Measurements from ENCODE around the gene KIF21A. TPM values are rescaled to one million over a fixed set of nuclear protein-coding genes. Genes with fewer than 3 reads are reported as not detected.

The KIF21A gene
- polyA plus RNA-seq, 1 donor from 2014 or later, result 130 TPM

DNA sequence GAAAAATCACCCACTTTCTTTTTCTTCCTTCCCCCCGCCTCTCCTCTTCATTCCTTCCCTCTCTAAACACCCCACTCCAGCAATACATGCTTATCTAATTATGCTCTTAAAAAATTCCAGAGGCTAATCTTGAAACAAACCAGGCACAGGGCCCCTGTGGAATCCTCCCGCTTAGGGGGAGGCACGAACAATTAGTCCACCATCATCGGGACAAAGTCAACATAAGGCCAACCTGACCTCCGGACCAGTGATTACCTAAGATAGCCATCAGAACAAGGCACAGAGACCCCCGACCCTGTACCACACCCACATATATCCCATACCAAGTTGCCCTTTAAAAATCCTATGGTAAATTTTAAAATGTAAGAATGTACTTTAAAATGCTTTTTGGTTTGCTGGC, 47.1 kb downstream of the KIF21A start:
- TF ChIP-seq TAF1 (IDR thresholded peaks at IDR 0.05; ENCODE audit: low read depth) (no peak), EZH2 (IDR thresholded peaks at IDR 0.05; ENCODE audit: borderline replicate concordance, insufficient read depth, low read length, poor library complexity, severe bottlenecking) (no peak), SMC3 (conservative IDR thresholded peaks at IDR 0.05; ENCODE audit: poor library complexity) (no peak)
- TF ChIP-seq, protein P1, sequence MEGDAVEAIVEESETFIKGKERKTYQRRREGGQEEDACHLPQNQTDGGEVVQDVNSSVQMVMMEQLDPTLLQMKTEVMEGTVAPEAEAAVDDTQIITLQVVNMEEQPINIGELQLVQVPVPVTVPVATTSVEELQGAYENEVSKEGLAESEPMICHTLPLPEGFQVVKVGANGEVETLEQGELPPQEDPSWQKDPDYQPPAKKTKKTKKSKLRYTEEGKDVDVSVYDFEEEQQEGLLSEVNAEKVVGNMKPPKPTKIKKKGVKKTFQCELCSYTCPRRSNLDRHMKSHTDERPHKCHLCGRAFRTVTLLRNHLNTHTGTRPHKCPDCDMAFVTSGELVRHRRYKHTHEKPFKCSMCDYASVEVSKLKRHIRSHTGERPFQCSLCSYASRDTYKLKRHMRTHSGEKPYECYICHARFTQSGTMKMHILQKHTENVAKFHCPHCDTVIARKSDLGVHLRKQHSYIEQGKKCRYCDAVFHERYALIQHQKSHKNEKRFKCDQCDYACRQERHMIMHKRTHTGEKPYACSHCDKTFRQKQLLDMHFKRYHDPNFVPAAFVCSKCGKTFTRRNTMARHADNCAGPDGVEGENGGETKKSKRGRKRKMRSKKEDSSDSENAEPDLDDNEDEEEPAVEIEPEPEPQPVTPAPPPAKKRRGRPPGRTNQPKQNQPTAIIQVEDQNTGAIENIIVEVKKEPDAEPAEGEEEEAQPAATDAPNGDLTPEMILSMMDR (IDR thresholded peaks at IDR 0.05; ENCODE audit: poor library complexity, severe bottlenecking), result no peak
- no peak overlapping the region for H3K9ac ChIP-seq (ENCODE audit: low read length)
- H2AFZ ChIP-seq (ENCODE audit: low read depth, low read length), result no peak overlapping the region
- H3K9me2 ChIP-seq (ENCODE audit: insufficient read depth, low read length), result no peaks in the 10 kb centered on the region
- H3K27ac ChIP-seq (ENCODE audit: low read length), result no peak overlapping the region
- H3K36me3 ChIP-seq (ENCODE audit: insufficient read depth, low read length), result no peaks in the 10 kb centered on the region
- no peak overlapping the region for H3K4me3 ChIP-seq (ENCODE audit: low read length)
- no peaks in the 10 kb centered on the region for H3K9me3 ChIP-seq (ENCODE audit: low read length)
- peaks cover 43% of the 10 kb centered on the region for H3K79me2 ChIP-seq (replicated peaks; ENCODE audit: insufficient read depth, low read length)
- no peaks in the 10 kb centered on the region for H4K20me1 ChIP-seq (ENCODE audit: insufficient read depth)
- H3K4me2 ChIP-seq (ENCODE audit: low read length), result no peak overlapping the region
- peaks cover 10% of the 10 kb centered on the region for H3F3A ChIP-seq (ENCODE audit: insufficient read depth, low read length, poor library complexity, severe bottlenecking)
- no peaks in the 10 kb centered on the region for H3K27me3 ChIP-seq (ENCODE audit: insufficient read depth, low read depth, low read length)

DNA sequence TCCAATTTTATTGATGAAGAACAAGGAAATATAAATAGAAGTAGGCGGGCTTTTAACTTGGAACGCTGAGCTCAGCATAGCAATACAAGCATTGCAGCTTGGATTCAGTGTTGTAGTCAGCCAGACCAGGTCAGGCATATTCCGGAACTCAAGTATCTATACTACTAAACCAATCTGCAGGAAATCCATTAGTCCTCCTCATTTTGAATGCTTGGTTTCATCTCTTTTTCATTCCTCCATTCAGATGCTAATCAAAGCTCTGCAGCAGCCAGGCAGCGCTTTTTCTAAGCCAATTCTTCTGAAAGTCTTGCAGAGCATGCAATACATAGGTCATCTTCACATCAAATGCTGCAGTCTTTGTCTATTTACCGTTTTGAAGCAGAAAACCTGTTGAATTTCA, 49.0 kb downstream of the KIF21A start:
- peak overlapping the region; percentile 56 for H3K4me2 ChIP-seq (ENCODE audit: low read length)

More for the DNA sequence above, 49.0 kb downstream of the KIF21A start:
- H3K27ac ChIP-seq (ENCODE audit: low read length), result peak overlapping the region; percentile 61
- peaks cover 17% of the 10 kb centered on the region for H3F3A ChIP-seq (ENCODE audit: insufficient read depth, low read length, poor library complexity, severe bottlenecking)
- H3K4me3 ChIP-seq (ENCODE audit: low read length), result peak overlapping the region; percentile 50
- no peaks in the 10 kb centered on the region for H3K9me2 ChIP-seq (ENCODE audit: insufficient read depth, low read length)
- H3K27me3 ChIP-seq (ENCODE audit: insufficient read depth, low read depth, low read length), result no peaks in the 10 kb centered on the region
- no peak overlapping the region for H3K9ac ChIP-seq (ENCODE audit: low read length)
- TF ChIP-seq POLR2AphosphoS5 (IDR thresholded peaks at IDR 0.05) (no peak), RAD21 (conservative IDR thresholded peaks at IDR 0.05) (no peak), EZH2 (IDR thresholded peaks at IDR 0.05; ENCODE audit: borderline replicate concordance, insufficient read depth, low read length, poor library complexity, severe bottlenecking) (no peak), MXI1 (conservative IDR thresholded peaks at IDR 0.05; ENCODE audit: poor library complexity, severe bottlenecking) (no peak), TAF1 (IDR thresholded peaks at IDR 0.05; ENCODE audit: low read depth) (no peak), EP300 (conservative IDR thresholded peaks at IDR 0.05; ENCODE audit: poor library complexity, severe bottlenecking) (no peak), SMC3 (conservative IDR thresholded peaks at IDR 0.05; ENCODE audit: poor library complexity) (no peak)
- TF ChIP-seq, protein P2, sequence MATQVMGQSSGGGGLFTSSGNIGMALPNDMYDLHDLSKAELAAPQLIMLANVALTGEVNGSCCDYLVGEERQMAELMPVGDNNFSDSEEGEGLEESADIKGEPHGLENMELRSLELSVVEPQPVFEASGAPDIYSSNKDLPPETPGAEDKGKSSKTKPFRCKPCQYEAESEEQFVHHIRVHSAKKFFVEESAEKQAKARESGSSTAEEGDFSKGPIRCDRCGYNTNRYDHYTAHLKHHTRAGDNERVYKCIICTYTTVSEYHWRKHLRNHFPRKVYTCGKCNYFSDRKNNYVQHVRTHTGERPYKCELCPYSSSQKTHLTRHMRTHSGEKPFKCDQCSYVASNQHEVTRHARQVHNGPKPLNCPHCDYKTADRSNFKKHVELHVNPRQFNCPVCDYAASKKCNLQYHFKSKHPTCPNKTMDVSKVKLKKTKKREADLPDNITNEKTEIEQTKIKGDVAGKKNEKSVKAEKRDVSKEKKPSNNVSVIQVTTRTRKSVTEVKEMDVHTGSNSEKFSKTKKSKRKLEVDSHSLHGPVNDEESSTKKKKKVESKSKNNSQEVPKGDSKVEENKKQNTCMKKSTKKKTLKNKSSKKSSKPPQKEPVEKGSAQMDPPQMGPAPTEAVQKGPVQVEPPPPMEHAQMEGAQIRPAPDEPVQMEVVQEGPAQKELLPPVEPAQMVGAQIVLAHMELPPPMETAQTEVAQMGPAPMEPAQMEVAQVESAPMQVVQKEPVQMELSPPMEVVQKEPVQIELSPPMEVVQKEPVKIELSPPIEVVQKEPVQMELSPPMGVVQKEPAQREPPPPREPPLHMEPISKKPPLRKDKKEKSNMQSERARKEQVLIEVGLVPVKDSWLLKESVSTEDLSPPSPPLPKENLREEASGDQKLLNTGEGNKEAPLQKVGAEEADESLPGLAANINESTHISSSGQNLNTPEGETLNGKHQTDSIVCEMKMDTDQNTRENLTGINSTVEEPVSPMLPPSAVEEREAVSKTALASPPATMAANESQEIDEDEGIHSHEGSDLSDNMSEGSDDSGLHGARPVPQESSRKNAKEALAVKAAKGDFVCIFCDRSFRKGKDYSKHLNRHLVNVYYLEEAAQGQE (IDR thresholded peaks at IDR 0.05; ENCODE audit: borderline replicate concordance), result no peak
- no peaks in the 10 kb centered on the region for H3K36me3 ChIP-seq (ENCODE audit: insufficient read depth, low read length)
- H2AFZ ChIP-seq (ENCODE audit: low read depth, low read length), result no peak overlapping the region
- H4K20me1 ChIP-seq (ENCODE audit: insufficient read depth), result no peaks in the 10 kb centered on the region
- peaks cover 41% of the 10 kb centered on the region for H3K79me2 ChIP-seq (replicated peaks; ENCODE audit: insufficient read depth, low read length)
- H3K9me3 ChIP-seq (ENCODE audit: low read length), result no peaks in the 10 kb centered on the region

Measured in neural cell (in vitro differentiated cells).